ENCODE results near the gene WWOX. TPM values are rescaled to one million over a fixed set of nuclear protein-coding genes. Genes with fewer than 3 reads are reported as not detected.

WWOX gene
- total RNA-seq, 1 donor from 2014 or later, result 18.6 TPM

GRCh38 chr16:78936060-78936459 lies 836.6 kb downstream of the WWOX start:
- Mint-ChIP-seq H3K4me3 (ENCODE audit: unreplicated experiment) (no peak overlapping the region), H3K9me3 (ENCODE audit: unreplicated experiment) (no peaks in the 10 kb centered on the region), H3K4me1 (ENCODE audit: unreplicated experiment) (peaks cover under 1% of the 10 kb centered on the region), H3K36me3 (ENCODE audit: low read depth, unreplicated experiment) (no peaks in the 10 kb centered on the region), H3K27me3 (ENCODE audit: unreplicated experiment) (peaks cover 1% of the 10 kb centered on the region), H3K27ac (ENCODE audit: unreplicated experiment) (no peak overlapping the region)
- no peak for TF ChIP-seq CTCF (IDR thresholded peaks at IDR 0.05; ENCODE audit: unreplicated experiment)
- DNase-seq (ENCODE audit: low spot score), result no peak

GRCh38 chr16:78939597-78939996 lies 840.1 kb downstream of the WWOX start:
- H3K4me1 Mint-ChIP-seq (ENCODE audit: unreplicated experiment), result peaks cover 3% of the 10 kb centered on the region
- no peaks in the 10 kb centered on the region for H3K27me3 Mint-ChIP-seq (ENCODE audit: unreplicated experiment)
- DNase-seq (ENCODE audit: low spot score), result no peak
- no peaks in the 10 kb centered on the region for H3K9me3 Mint-ChIP-seq (ENCODE audit: unreplicated experiment)
- no peaks in the 10 kb centered on the region for H3K36me3 Mint-ChIP-seq (ENCODE audit: low read depth, unreplicated experiment)
- no peak overlapping the region for H3K27ac Mint-ChIP-seq (ENCODE audit: unreplicated experiment)
- TF ChIP-seq CTCF (IDR thresholded peaks at IDR 0.05; ENCODE audit: unreplicated experiment), result no peak
- no peak overlapping the region for H3K4me3 Mint-ChIP-seq (ENCODE audit: unreplicated experiment)

- Mint-ChIP-seq H3K9me3 (ENCODE audit: unreplicated experiment) (no peaks in the 10 kb centered on the region), H3K27me3 (ENCODE audit: unreplicated experiment) (no peaks in the 10 kb centered on the region), H3K4me3 (ENCODE audit: unreplicated experiment) (no peak overlapping the region), H3K4me1 (ENCODE audit: unreplicated experiment) (peaks cover 3% of the 10 kb centered on the region), H3K36me3 (ENCODE audit: low read depth, unreplicated experiment) (no peaks in the 10 kb centered on the region), H3K27ac (ENCODE audit: unreplicated experiment) (no peak overlapping the region)
- DNase-seq (ENCODE audit: low spot score), result no peak
- no peak for TF ChIP-seq CTCF (IDR thresholded peaks at IDR 0.05; ENCODE audit: unreplicated experiment)
Observed at GRCh38 chr16:78942625-78943245, 843.3 kb downstream of the WWOX start.

- H3K27ac Mint-ChIP-seq (ENCODE audit: unreplicated experiment), result no peak overlapping the region
- H3K36me3 Mint-ChIP-seq (ENCODE audit: low read depth, unreplicated experiment), result no peaks in the 10 kb centered on the region
- no peaks in the 10 kb centered on the region for H3K9me3 Mint-ChIP-seq (ENCODE audit: unreplicated experiment)
- no peak for TF ChIP-seq CTCF (IDR thresholded peaks at IDR 0.05; ENCODE audit: unreplicated experiment)
- DNase-seq (ENCODE audit: low spot score), result no peak
- no peak overlapping the region for H3K4me3 Mint-ChIP-seq (ENCODE audit: unreplicated experiment)
- no peaks in the 10 kb centered on the region for H3K27me3 Mint-ChIP-seq (ENCODE audit: unreplicated experiment)
- H3K4me1 Mint-ChIP-seq (ENCODE audit: unreplicated experiment), result peaks cover 6% of the 10 kb centered on the region
Observed at GRCh38 chr16:78945336-78945735, 845.9 kb downstream of the WWOX start.

- peaks cover 4% of the 10 kb centered on the region for H3K27me3 Mint-ChIP-seq (ENCODE audit: unreplicated experiment)
- H3K4me1 Mint-ChIP-seq (ENCODE audit: unreplicated experiment), result peaks cover 4% of the 10 kb centered on the region
- no peaks in the 10 kb centered on the region for H3K36me3 Mint-ChIP-seq (ENCODE audit: low read depth, unreplicated experiment)
- TF ChIP-seq CTCF (IDR thresholded peaks at IDR 0.05; ENCODE audit: unreplicated experiment), result no peak
- H3K9me3 Mint-ChIP-seq (ENCODE audit: unreplicated experiment), result no peaks in the 10 kb centered on the region
- no peak overlapping the region for H3K4me3 Mint-ChIP-seq (ENCODE audit: unreplicated experiment)
- no peak overlapping the region for H3K27ac Mint-ChIP-seq (ENCODE audit: unreplicated experiment)
- DNase-seq (ENCODE audit: low spot score), result no peak
Observed at GRCh38 chr16:78946556-78946955, 847.1 kb downstream of the WWOX start.
